Muscle layer of colon (tissue), 2 donors: ENCODE data around the gene A4GALT.
"Not testable (repeated sequence)": the region's sequence is repeated elsewhere in the genome, so short reads cannot be mapped to it uniquely, and the experiment has no call there.

Experiments
- H3K27ac ChIP-seq: one replicate; pipeline ENCODE4 v1.7.0; 2013; ENCODE audit warnings: low read depth, mild to moderate bottlenecking, low read length, moderate library complexity
- H3K27me3 ChIP-seq, 2 donors: one replicate each; pipeline ENCODE4 v1.7.0; 2013; ENCODE audit warnings: low read length in 2 of 2, mild to moderate bottlenecking in 2 of 2; ENCODE audit not compliant: insufficient read depth in 2 of 2, control insufficient read depth in 1 of 2
- H3K36me3 ChIP-seq: one replicate; pipeline ENCODE4 v1.7.0; 2013; ENCODE audit warnings: mild to moderate bottlenecking, low read length; ENCODE audit not compliant: insufficient read depth
- H3K4me1 ChIP-seq: one replicate; pipeline ENCODE4 v1.7.0; 2013; ENCODE audit warnings: mild to moderate bottlenecking, low read length; ENCODE audit not compliant: insufficient read depth
- H3K4me3 ChIP-seq, 2 donors: one replicate each; pipeline ENCODE4 v1.7.0; 2013; ENCODE audit warnings: low read length in 2 of 2, low read depth in 1 of 2, mild to moderate bottlenecking in 1 of 2, moderate library complexity in 1 of 2
- H3K9ac ChIP-seq: one replicate; pipeline ENCODE4 v1.7.0; 2013; ENCODE audit warnings: low read length
- H3K9me3 ChIP-seq: one replicate; pipeline ENCODE4 v1.7.0; 2013; ENCODE audit warnings: mild to moderate bottlenecking, low read length
- donor health status: abdominal sarcoma.
- donor health status: Adenocarcinoma of cecum.

The A4GALT gene

DNA sequence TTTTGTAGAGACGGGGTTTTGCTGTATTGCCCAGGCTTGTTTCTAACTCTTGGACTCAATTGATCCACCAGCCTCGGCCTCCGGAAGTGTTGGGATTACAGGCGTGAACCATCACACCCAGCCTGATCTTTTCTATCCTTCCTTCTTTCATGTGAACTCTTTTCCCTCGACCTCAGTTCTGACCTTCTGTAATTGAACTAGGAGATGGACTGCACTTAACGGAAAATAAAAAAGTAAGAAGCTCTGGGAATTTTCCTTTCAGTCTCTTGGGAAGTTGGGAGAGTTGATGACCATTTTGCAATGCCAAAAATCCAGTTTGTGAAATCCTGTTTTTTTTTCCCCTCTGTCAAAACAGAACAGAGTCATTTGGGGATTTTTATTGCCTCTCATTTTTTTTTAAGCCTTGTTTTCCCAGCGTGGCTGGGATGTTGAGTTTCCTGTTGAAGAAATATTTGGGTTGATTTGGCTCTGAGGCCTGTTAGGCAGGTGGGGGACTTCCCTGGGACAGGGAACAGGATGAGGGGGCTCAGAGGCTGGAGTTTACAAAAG is 44.5 kb downstream of the A4GALT start:
- Histone ChIP-seq H3K4me1 (peaks cover 39% of the 10 kb centered on the region), H3K36me3 (no peaks in the 10 kb centered on the region), H3K9me3 (no peaks in the 10 kb centered on the region), H3K27ac (peak overlapping the region; percentile 29), H3K9ac (no peak overlapping the region), H3K4me3 (no peak overlapping the region), H3K27me3 (no peaks in the 10 kb centered on the region)

DNA sequence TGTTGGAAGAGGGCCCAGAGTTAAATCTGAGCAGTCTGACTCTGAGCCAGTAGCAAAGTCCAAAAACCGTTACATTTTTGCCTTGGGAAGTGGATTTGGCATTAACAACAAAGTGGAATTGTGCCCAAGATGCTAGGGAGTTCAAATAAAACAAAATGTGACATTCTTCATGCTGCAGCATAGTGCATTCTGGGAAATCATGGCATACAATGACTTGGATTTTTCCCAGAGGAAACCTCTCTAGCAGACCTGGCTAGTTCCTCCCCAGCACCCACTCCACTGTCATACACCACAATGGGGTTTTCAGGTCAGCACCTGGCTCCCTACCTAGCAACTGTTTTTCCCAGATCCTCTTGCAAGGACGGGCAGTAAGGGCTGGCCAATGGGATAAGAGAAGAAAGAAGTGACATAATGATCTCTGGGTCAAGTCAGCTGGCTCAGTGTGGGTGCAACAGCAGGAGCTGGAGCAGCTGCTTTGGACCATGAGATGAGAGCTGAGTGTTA is 46.7 kb downstream of the A4GALT start:
- H3K27me3 ChIP-seq = no peaks in the 10 kb centered on the region
- peaks cover 32% of the 10 kb centered on the region for H3K4me1 ChIP-seq
- H3K9me3 ChIP-seq = no peaks in the 10 kb centered on the region
- H3K27ac ChIP-seq = no peak overlapping the region
- H3K9ac ChIP-seq = no peak overlapping the region
- no peak overlapping the region for H3K4me3 ChIP-seq
- H3K36me3 ChIP-seq = no peaks in the 10 kb centered on the region

DNA sequence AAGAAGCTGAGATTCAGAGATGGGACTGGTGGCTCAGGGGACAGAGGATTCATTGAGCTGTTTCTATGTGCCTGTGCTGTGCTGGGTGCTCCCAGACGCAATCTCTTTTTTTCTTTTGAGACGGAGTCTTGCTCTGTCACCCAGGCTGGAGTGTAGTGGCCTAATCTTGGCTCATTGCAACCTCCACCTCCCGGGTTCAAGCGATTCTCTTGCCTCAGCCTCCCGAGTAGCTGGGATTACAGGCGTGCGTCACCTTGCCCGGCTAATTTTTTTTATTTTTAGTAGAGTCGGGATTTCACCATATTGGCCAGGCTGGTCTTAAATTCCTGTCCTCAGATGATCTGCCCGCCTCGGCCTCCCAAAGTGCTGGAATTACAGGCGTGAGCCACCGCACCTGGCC is 47.6 kb downstream of the A4GALT start:
- not testable (repeated sequence) for H3K36me3 ChIP-seq, H3K27me3 ChIP-seq, H3K27ac ChIP-seq, H3K4me3 ChIP-seq, H3K9me3 ChIP-seq, H3K9ac ChIP-seq
- H3K4me1 ChIP-seq = peaks cover 32% of the 10 kb centered on the region

DNA sequence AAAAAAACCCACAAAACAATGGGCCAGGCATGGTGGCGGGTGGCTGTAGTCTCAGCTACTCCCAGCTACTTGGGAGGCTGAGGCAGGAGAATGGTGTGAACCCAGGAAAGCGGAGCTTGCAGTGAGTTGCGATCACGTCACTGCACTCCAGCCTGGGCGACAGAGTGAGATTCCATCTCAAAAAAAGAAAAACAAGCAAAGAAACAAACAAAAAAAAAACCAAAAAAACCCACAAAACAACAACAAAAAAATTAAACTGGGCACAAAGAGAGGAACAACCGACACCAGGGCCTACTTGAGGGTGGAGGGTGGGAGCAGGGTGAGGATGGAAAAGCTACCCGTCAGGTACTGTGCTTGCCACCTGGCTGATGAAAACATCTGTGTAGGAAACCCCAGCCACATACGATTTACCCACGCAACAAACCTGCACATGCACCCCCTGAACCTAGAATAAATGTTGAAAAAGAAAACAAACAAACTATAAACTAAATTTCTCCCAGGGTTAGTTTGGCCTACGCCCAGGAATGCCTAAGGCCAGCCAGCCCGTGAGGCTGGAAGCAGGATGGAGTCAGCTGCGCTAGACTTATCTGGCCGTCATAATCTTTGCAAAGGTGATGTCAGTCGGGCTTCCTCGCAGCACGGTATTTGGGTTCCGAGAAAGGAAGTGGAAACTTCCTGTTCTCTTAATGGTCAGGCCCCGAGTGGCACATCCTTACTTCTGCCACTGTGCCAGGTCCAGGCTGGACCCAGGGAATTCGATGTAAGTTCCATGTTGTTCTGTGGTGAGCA is 49.6 kb downstream of the A4GALT start:
- no peak overlapping the region for H3K9ac ChIP-seq
- no peaks in the 10 kb centered on the region for H3K36me3 ChIP-seq
- H3K27ac ChIP-seq = no peak overlapping the region
- H3K4me3 ChIP-seq = no peak overlapping the region
- no peaks in the 10 kb centered on the region for H3K27me3 ChIP-seq
- H3K9me3 ChIP-seq = no peaks in the 10 kb centered on the region
- H3K4me1 ChIP-seq = peaks cover 13% of the 10 kb centered on the region

DNA sequence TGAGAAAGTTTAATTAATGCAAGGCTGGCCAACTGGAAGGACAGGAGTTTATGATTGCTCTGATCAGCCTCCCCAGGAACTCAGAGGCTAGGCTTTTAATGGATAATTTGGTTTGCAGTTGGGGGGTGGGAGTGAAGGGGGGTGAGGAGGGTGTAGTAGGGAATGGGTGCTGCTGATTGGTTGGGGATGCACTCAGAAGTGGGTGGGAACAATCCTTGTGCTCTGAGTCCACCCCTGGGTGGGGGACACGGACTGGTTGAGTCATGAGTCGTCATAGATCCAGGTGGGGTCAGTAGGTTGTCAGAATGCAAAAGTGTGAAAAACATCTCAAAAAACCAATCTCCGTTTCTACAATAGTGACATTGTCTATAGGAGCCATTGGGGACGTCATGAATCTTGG is 50.6 kb downstream of the A4GALT start:
- H3K27ac ChIP-seq = no peak overlapping the region

DNA sequence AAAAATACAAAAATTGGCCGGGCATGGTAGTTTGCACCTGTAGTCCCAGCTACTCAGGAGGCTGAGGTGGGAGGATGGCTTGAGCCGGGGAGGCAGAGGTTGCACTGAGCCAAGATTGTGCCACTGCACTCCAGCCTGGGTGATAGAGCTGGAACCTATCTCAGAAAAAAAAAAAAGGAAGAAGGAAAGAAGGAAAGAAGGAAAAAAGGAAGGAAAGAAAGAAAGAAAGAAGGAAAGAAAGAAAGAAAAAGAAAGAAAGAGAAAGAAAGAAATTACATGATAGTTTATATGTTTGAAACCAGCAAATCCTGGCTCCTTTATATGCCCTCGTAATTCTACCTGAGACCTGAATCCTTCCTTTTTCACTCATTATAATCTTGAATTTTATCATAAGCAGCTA is 54.3 kb downstream of the A4GALT start:
- H3K9ac ChIP-seq, H3K27me3 ChIP-seq, H3K4me1 ChIP-seq, H3K4me3 ChIP-seq, H3K9me3 ChIP-seq, H3K36me3 ChIP-seq, H3K27ac ChIP-seq: not testable (repeated sequence)

More for the DNA sequence above, 50.6 kb downstream of the A4GALT start:
- no peaks in the 10 kb centered on the region for H3K36me3 ChIP-seq
- peaks cover 3% of the 10 kb centered on the region for H3K4me1 ChIP-seq
- no peak overlapping the region for H3K4me3 ChIP-seq
- H3K9ac ChIP-seq = no peak overlapping the region
- H3K9me3 ChIP-seq = no peaks in the 10 kb centered on the region
- H3K27me3 ChIP-seq = no peaks in the 10 kb centered on the region

DNA sequence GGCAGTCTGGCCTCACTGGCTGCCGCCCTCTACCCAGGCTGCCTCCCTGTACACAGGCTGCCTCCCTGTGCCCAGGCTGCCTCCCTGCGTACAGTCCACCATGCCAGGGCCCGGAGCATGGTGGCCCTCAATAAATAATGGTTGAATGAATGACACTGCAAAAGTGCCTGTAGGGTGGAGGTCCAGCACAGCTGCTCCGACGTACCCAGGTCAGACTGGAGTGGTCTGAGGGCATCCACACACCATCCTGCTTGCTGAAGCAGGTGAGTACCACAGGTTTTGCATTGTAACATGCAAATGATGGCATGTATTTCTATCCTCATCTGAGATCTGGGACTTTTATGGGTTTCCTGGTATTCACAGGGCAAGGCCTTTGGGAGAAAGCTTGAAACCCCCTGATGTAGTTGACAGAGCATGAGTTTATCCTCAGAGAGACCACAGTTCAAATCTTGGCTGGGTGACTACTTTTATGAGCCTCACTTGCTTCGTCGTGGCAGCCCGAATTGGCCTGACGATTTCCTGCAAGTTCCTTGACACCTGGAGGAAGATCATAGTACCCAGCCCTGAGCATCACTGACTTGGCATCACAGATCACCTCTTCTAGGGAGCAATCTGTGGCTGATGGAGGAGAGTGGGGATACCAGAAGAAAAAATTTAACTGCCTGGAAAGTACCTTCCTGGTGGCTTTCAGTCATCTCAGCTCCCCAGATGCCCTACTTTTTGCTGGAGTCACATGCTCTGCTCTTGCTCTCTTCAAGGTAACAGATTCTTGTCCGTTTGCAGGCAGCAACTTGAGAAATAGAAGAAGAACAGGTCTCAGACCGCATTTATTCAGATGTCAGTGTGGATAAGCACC is 55.5 kb downstream of the A4GALT start:
- Histone ChIP-seq H3K4me3 (no peak overlapping the region), H3K4me1 (no peaks in the 10 kb centered on the region), H3K36me3 (no peaks in the 10 kb centered on the region), H3K27ac (no peak overlapping the region), H3K9ac (no peak overlapping the region), H3K27me3 (no peaks in the 10 kb centered on the region), H3K9me3 (no peaks in the 10 kb centered on the region)

DNA sequence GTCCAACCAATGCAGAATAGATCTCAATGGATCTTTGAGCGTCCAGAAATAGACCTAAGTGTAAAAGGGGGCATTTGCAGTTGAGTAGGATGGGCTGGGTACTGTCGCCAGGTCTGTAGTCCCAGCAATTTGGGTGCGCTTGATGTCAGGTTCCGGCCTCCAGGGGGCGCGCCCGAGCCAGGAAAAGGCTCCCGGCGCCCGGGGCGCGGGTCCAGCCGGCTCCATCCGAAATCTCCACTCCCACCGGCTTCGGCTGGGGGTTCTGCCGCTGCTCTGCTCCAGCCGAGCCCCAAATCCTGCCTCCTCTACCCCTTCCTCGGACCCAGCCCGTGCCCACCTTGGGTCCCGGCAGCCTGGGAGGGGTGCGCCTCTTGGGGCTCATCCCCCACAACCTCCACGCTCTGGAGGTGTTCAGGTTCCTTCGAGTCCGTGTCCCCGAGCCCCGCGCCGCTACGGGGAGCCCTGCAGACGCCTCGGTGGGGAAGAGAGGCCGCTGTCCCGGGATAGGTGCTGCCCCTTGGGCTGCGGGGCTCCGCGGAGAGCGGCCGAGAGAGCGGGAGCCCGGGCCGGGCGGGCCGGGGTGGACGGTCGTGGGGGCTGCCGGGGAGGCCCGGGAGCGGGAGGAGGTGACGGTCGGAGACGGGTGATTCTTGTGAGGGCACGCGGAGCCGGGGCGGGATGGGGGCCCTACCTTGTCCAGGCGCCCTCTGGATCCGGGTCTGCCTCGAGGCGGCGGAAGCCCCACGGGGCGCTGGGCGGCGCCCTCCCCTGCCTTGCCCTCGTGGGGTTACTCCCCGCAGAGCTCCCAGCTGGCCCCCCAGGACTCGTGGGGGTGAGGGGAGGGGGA is 58.5 kb downstream of the A4GALT start:
- no peak overlapping the region for H3K27ac ChIP-seq

DNA sequence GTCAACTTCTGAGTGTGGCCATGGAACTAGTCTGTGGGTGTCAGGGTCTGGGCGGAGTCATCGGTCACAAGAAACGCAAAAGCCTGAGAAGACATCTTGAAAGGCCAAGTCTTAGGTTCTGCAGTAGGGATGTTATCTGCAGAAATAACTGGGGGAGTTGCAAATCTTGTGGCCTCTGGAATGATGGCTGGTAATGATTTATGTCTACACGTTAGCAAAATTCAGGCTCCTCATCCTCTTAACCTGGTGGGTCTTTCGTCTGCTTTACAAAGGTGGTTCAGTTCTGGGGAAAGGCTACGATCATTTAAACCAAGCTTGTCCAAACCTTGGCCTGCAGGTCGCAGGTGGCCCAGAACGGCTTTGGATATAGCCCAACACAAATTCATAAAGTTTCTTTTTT is 64.1 kb downstream of the A4GALT start:
- H3K27me3 ChIP-seq = no peaks in the 10 kb centered on the region
- H3K4me1 ChIP-seq = no peaks in the 10 kb centered on the region
- H3K4me3 ChIP-seq = no peak overlapping the region
- no peak overlapping the region for H3K9ac ChIP-seq
- no peak overlapping the region for H3K27ac ChIP-seq
- no peaks in the 10 kb centered on the region for H3K36me3 ChIP-seq
- no peaks in the 10 kb centered on the region for H3K9me3 ChIP-seq

More for the DNA sequence above, 58.5 kb downstream of the A4GALT start:
- no peaks in the 10 kb centered on the region for H3K36me3 ChIP-seq
- no peak overlapping the region for H3K9ac ChIP-seq
- no peaks in the 10 kb centered on the region for H3K9me3 ChIP-seq
- H3K4me3 ChIP-seq = peak overlapping the region; percentile 60 to 62
- H3K4me1 ChIP-seq = no peaks in the 10 kb centered on the region
- no peaks in the 10 kb centered on the region for H3K27me3 ChIP-seq

DNA sequence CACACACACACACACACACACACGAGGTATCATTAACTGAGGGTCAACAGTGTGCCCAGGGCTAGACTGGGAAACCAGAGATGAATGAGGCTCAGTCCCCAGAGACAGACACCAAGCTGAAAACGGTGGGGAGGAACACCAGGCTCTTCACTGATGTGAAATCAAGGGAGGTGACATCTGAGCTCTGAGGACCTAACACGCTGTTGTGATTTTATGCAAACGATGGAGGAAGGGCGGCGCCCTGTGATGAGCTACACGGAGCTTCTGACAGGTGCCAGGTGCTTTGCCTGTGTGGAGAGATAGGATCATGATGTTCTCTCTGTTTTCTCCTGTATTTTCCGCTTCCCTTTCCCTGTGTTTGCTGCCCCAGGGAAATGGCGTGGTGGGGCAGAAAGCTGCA is 65.0 kb downstream of the A4GALT start:
- H3K9me3 ChIP-seq = no peaks in the 10 kb centered on the region
- H3K27me3 ChIP-seq = no peaks in the 10 kb centered on the region
- H3K27ac ChIP-seq = no peak overlapping the region
- H3K9ac ChIP-seq = no peak overlapping the region
- no peaks in the 10 kb centered on the region for H3K36me3 ChIP-seq
- no peak overlapping the region for H3K4me3 ChIP-seq
- no peaks in the 10 kb centered on the region for H3K4me1 ChIP-seq
